C4-2B (cell line): Measurements from ENCODE around the gene SEPHS1.
"Not testable (repeated sequence)": the region's sequence is repeated elsewhere in the genome, so short reads cannot be mapped to it uniquely, and the experiment has no call there.

ENCODE experiments used
- H3K27ac ChIP-seq: fragments of 450-650 bp; 2 replicates; pipeline ENCODE4 v1.5.1; 2017
- ZFX ChIP-seq: fragments of 450-650 bp; IDR thresholded peaks from 2 replicates; pipeline ENCODE4 v1.6.1; 2017
- TF ChIP-seq, protein P1 (sequence below): fragments of 450-650 bp; conservative IDR thresholded peaks from 2 replicates; pipeline ENCODE4 v1.5.1; 2017; ENCODE audit warnings: mild to moderate bottlenecking

SEPHS1 gene

DNA sequence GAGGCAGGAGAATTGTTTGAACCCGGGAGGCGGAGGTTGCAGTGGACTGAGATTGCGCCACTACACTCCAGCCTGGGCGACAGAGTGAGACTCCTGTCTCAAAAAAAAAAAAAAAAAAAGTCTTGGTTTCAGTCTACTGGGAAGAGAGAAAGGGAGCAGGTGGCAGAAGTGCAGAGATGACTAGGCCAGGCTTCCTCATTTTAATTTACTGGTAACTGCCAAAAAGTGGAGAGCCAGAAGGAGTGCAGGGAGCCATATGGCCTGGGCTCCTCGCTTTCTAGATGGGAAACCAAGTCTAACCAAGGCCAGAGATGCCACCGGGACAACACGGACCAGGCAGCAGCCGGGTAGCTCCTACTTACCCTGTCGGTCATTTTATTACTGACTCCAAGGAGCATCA, 12.2 kb downstream of the SEPHS1 start:
- H3K27ac ChIP-seq, result no peak overlapping the region
- TF ChIP-seq ZFX, result no peak
- TF ChIP-seq, protein P1, sequence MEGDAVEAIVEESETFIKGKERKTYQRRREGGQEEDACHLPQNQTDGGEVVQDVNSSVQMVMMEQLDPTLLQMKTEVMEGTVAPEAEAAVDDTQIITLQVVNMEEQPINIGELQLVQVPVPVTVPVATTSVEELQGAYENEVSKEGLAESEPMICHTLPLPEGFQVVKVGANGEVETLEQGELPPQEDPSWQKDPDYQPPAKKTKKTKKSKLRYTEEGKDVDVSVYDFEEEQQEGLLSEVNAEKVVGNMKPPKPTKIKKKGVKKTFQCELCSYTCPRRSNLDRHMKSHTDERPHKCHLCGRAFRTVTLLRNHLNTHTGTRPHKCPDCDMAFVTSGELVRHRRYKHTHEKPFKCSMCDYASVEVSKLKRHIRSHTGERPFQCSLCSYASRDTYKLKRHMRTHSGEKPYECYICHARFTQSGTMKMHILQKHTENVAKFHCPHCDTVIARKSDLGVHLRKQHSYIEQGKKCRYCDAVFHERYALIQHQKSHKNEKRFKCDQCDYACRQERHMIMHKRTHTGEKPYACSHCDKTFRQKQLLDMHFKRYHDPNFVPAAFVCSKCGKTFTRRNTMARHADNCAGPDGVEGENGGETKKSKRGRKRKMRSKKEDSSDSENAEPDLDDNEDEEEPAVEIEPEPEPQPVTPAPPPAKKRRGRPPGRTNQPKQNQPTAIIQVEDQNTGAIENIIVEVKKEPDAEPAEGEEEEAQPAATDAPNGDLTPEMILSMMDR, result no peak

DNA sequence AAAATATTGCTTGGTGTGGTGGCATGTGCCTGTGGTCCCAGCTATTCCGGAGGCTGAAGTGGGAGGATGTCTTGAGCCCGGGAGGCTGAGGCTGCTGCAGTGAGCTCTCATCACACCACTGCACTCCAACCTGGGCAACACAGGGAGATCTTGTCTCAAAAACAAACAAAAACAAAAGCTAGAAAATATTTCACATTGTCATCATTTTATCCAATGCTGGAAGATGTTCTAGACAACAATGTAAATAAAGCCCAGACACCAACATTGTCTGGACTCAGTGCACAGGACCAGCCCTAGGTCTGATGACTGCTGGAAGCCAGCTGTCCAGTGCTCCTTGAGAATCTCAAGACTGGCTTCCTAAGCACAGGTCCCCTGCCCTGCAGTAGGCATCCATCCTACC, 13.5 kb downstream of the SEPHS1 start:
- no peak overlapping the region for H3K27ac ChIP-seq
- TF ChIP-seq, protein P1, result no peak
- TF ChIP-seq ZFX, result no peak

DNA sequence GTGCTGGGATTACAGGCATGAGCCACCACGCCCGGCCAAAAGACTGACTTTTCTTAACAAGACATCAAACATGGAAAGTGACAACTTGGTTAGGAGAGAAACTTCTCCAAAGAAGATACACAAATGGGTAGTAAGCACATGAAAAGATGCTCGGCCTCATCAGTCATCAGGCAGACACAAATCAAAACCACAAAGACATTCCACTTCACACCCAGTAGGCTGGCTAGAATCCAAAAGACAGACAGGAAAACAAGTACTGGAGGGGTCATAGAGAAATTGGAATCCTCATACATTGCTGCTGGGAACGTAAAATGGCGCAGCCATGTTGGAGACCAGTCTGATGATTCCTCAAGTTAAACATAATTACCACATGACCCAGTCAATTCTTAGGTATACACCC, 16.4 kb downstream of the SEPHS1 start:
- TF ChIP-seq, protein P1, result no peak
- no peak for TF ChIP-seq ZFX
- no peak overlapping the region for H3K27ac ChIP-seq

DNA sequence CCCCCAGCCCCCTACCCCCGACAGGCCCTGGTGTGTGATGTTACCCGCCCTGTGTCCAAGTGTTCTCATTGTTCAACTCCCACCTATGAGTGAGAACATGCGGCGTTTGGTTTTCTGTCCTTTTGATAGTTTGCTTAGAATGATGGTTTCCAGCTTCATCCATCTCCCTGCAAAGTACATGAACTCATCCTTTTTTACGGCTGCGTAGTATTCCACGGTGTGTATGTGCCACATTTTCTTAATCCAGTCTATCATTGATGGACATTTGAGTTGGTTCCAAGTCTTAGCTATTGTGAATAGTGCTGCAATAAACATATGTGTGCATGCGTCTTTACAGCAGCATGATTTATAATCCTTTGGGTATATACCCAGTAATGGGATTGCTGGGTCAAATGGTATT, 17.1 kb downstream of the SEPHS1 start:
- not testable (repeated sequence) for H3K27ac ChIP-seq

DNA sequence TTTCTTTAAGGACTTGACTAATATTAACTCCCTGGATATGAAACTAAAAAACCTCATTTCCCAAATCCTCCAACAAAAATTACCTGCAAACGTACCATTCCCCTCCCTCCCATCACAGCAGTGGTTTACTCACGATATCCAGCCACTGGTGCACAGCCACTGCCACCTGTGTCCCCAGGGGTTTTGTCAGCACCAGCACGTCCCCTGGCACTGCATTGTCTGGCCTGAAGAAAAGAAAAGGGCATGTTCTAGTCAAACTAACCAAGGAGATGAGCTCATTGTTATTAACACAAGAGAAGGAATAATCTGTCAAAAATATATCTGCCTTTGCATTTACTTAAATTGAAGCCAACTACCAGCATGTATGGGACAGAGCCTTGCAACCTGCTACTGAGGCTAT, 18.5 kb downstream of the SEPHS1 start:
- no peak for TF ChIP-seq ZFX
- TF ChIP-seq, protein P1, result no peak
- H3K27ac ChIP-seq, result no peak overlapping the region

DNA sequence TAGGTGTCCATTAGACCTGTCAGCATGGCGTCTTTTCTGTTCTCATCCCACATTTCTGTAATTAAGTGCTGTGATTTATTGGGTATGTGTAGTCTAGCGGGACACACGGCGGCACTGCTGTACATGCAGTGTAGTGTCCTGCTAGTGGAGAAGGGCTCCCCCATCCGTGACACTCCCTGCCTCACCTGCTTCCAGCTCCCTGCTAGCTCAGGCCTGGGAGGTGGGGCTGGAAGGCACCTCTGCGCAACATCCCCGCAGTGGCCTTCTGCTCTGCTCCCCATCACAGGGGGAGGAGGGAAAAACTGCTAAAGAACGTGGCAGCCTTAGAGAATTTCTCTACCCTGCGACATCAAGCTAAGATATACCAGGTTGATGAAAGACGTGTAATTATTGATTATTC, 19.5 kb downstream of the SEPHS1 start:
- no peak overlapping the region for H3K27ac ChIP-seq
- TF ChIP-seq ZFX, result no peak
- TF ChIP-seq, protein P1, result no peak

DNA sequence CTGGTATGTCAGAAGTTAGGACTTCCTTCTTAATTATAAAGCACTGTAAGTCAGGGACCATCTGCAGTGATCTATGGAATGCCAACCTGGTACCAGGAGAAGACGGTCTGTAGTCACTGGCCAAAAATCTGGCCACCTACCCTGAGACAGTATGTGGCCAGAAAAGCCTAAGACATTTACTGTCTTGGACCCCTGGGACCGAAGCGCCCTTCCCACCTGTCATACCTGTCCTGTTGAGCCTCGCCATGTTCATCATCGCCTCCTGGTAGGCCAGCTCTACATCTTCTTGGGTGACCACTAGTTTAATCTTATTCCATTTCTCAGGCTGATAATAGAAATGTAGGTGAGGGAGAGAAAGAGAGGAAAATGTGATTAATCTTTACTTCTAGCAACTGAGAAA, 20.0 kb downstream of the SEPHS1 start:
- no peak for TF ChIP-seq ZFX
- TF ChIP-seq, protein P1, result no peak

DNA sequence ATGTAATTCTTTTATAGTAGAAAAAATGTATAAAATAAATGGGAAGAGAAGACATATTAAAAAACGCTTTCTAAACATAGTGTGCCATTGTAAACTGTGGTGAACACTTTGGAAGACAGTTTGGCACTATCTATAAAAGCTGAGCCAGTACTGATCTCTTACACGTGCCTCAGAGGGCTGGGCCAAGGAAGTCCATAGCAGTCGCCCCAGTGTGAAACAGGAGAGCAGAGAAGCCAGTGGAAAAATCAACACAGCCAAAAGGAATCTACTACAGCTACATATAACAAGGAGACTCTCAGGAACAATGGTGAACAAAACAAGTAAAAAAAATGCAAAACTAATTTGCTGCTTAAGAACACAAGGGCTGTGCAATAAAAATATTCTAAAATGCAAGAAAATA, 20.6 kb downstream of the SEPHS1 start:
- no peak for TF ChIP-seq ZFX
- TF ChIP-seq, protein P1, result no peak
- H3K27ac ChIP-seq, result no peak overlapping the region

More for the DNA sequence above, 20.0 kb downstream of the SEPHS1 start:
- H3K27ac ChIP-seq, result no peak overlapping the region
